Stimulated activated CD8-positive, alpha-beta memory T cell treated with anti-CD3 and anti-CD28 coated beads, Interleukin-12 subunit alpha, Interleukin-12 subunit beta, amount 100 ng/mL, for 24 hours (primary cell): Measurements from ENCODE around the gene CPT2.

Experiments
- DNase-seq: peaks from one replicate; pipeline ENCODE4 v3.0.0-alpha.2; 2020; ENCODE audit errors: extremely low read depth

Gene CPT2

DNA sequence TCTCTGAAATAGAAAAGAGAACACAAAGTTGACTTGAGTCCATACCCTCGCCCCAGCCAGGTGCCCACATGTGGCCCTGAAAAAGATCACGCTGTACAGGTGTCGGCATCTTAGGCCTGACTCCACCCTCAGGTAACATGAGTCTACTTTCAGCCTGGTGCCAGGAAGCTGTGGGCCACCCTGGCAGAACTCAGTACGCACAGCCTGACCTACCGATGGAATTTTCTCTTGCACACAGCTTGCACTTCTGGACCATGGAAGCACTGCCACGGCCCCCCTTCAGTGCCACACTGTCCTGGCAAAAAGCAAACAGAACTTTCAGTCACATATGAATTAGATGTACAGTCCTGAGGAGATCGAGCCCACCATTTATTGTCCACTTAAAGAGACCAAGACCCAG, 21.6 kb downstream of the CPT2 start:
- DNase-seq: no peak

DNA sequence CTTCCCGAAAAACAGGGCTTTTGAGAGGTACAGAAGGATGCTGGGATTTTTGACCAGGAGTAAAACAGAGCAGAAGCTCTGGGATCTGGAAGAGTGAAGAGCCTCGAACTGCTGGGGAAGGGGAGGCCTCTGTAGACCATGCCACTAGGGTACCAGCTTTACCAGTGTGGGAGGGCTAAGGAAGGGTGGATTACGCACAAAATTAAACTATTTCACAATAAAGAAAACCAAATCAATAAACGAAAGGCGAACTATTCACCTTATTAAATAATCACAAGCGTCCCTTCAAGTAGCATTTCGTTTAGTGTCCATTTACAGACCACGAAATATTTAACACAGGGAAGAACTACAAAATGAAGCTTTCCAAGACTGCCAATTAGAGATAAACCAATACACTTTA, 23.1 kb downstream of the CPT2 start:
- DNase-seq: no peak

DNA sequence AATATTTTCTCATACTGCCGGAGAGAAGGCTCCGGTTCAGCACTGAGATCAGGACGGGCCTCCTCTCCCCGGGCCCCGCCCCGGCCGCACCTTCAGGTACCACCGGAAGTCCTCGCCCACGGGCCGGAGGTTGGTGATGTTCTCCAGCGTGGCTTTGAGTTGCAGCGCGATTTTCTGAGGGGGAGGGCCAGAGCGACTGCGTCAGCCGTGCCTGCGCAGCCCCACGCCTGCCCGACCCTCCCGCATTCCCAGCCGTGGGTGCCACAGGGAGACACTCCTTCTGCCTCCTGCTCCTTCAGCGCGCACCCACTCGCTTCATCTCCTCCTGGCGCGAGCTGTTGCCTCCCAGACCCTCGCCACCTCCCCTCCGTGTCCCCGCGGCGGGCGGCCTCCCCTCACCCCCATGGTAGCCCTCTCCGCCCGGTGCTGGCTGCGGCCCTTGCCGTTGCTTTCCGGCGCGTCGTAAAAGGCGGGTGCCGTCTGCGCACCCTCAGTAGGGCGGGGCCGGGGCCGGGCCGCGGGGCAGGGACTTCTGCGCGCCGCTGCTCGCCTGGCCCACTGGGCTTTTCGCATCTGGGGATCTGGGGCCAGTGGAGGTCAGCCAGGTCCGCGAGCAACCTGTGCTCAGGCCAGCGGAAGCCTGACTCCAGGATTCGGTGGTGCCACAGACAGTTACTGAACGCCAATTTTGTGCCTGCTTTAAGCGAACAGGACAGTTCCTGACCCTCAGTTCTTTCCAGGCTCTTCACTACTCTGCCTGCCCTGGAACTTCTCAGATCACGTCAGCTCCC, 23.7 kb downstream of the CPT2 start, which contains the start of gene CZIB:
Gene CZIB, minus strand, starts transcription at position 464 of the 791 bp plus-strand sequence. Its CDS starts 59 bp downstream, at position 405.
- peak; percentile 94 for DNase-seq

DNA sequence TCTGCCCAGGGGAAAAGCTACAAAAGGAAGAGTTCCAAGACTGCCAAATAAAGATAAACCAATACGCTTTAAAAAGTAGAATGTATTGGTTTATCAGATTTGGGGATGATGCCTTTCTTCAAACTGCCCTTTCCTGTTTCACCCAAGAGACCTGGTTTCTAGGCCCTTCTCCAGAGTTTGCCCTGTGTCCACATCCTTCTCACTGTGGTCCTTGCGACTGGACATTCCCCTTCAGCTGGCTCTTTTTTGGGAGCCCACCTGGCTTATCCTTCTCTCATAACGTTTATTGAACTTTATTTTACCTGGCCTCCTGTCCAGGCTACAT, 24.3 kb downstream of the CPT2 start:
- no peak for DNase-seq

DNA sequence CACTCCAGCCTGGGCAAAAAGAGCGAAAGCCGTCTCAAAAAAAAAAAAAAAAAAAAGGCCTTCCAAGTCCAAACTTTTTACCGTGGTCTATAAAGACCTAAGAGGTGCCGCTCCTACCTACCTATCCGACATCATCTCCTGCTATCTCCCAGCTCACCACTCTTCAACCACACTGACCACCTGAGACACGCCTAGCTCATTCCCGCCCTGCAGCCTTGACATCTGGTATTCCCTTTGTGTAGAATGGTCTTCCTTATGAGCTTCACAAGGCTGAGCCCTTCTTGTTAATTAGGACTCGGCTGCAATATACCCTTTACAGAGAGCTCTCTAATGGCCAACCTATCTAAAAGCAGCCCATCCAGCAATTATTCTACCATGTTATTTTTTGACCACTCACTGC, 41.0 kb downstream of the CPT2 start:
- no peak for DNase-seq

DNA sequence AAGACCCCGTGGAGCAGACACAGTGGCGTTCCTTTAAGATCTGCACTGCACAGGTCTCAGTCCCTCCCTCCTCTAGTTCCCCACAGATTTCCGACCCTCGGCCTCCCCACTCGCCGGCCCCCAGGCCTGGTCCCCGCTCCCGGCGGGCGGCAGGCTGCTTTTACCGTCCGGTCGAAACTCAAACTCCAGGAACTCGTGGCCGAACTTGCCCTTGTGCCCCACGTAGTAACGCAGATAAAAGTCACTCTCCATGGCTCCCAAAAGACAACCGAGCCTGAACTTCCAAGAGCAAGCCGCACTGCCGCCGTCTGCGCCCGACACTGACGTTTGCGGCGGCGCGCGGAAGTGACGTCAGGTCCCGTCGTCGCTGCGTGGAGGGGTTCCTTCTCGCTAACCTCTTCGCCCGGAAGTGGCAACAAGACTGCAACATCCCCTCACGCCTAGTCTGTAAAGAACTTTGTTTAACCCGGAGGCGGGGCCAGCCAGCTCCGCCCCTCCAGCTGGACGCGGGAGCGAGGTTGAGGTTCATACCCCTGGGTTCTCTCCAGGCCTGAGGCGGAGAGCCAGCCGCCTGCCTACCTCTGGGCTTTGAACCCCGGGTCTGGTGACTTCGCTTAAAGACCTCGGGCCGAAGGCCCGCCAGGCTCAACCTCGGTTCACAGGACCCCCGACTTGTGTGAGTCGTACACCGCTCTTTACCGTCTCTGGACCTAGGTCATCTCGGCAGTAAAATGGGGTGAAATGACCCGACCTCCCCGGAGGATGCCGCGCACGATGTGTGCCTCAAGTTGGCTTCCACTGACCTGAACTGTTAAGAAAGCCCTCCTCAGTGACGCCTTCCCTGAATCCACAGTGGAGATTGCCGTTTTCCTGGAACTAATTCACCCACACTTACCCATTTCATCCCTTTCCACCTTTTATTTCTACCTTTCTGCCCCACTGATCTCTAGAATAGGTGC, 41.9 kb downstream of the CPT2 start, which contains the start of gene MAGOH:
Gene MAGOH, minus strand, starts transcription at position 322 of the 959 bp plus-strand sequence. Its CDS starts 70 bp downstream, at position 252.
- peak; percentile 88 for DNase-seq

DNA sequence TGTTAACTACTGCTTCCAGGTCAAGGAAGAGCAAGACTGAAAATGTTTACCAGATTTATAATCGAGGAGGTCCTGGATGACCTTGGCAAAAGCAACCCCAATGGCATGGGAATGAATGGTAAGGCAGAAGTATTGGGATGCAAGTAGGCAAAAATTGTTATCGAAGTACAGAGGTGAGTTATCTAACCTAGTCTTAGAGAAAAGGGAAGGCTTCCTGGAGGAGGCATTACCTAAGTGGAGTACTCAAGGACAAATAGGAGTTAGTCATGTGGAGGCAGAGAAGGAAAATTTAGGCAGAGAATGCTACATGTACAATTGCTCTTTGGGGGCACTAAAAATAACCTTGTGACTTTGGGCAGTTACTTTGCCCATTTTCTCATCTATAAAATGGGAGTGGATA, 45.2 kb downstream of the CPT2 start:
- no peak for DNase-seq

DNA sequence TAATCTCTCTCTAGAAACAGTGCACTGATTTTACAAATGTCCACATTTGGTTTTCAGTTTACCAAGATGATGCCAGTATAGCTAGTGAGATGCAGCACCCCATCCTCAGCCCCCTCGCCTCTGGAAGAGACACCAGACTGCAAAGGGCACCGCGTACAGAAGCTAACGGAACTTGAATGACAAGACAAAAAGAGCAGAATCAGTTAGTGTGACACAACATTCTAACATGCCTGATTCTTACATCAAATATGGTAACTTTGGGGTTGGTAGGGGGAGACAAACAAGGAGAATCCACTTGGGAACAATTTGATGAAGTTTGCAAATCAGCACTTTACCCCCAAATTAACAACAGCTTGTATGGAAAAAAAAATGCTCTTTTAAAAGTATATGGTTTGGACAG, 45.8 kb downstream of the CPT2 start:
- no peak for DNase-seq

DNA sequence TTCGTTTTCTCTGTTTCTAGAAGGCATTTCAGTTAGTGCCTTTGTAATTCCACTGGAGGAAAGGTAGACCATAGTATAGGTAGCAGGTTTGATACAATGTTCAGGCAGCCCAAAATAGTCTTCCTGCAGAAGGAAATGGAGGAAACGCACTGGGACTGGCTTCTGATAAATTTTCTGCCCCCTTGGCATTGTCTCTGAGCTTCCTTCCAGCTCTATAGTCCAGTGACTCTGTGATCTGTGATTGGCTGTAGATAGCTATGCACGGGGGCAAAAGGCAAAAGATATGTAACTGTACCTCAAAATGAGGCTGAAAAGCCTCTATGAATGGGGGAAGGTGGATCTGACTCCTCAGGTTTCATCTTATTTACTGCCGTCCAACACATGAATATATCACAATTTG, 47.5 kb downstream of the CPT2 start:
- DNase-seq: no peak

DNA sequence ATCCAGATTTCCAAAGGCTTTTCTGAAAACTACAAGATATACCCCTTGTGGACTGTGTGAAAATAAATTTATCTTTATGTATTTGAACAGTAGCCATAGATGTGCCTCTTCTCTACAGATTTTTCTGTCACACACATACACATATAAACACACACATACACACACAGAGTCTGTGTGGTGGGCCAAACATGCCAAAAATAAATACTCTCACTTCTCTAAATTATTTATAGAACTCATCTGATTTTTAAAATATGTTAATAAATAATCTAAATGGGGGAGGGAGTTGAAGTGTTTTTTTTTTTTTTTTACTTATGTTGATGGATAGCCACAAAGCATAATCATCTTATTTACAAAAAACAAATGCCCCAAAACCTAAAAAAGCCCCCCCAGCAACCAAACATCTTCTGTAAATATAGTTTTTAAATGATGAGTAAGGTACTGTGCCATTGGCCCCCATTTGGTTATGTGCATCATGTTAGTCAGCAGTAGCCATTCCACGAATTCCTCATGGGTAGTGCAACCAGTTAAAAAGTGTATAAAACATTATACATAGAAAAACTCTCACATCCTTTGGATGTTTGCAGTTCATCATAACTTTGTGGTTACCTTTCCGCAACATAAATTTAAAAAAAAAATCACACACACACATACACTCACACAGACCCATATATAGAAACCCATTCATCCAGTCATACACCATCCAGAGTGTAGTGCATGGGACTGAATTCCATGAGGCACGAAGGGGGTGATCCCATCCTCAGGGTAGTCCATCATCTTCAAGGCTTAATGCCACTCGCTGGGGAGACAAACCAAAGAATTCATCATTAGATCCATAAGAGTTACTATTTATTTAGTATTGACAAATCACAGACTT, 49.9 kb downstream of the CPT2 start:
- DNase-seq: no peak

DNA sequence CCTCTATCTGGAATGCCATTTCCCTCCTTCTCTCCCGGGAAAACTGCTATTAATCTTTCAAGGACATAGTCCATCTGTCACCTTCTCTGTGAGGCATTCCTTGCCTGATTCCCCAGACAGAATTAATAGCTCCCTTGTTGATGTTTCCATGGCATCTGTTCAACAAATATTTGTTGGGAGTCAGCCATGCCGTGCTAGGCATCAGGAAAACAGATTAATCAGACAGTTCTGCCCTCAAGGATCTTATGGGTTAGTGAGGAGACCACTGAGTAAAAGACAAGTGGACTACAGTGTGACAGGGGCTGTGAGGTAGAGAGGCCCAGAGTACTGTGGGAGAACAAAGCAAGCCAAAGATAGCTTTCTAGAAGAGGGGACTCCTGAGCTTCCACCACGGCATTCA, 53.1 kb downstream of the CPT2 start:
- no peak for DNase-seq

DNA sequence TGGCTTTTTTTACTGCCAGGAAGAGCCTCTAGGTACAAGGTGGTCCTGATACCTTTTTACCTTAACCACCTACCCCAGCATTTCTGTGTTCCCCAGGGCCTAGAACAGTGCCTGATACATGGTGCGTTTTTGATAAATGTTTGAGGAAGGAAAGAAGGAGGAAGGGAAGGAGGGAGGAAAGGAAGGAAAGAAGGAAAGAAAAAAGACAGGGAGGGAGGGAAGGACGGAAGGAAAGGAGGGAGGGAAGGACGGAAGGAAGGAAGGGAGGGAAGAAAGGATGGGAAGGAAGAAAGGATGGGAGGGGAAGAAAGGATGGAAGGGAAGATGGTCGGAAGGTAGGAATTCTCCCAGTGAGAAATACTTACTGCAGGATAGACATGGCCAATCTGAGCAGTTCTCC, 53.7 kb downstream of the CPT2 start:
- DNase-seq: no peak

DNA sequence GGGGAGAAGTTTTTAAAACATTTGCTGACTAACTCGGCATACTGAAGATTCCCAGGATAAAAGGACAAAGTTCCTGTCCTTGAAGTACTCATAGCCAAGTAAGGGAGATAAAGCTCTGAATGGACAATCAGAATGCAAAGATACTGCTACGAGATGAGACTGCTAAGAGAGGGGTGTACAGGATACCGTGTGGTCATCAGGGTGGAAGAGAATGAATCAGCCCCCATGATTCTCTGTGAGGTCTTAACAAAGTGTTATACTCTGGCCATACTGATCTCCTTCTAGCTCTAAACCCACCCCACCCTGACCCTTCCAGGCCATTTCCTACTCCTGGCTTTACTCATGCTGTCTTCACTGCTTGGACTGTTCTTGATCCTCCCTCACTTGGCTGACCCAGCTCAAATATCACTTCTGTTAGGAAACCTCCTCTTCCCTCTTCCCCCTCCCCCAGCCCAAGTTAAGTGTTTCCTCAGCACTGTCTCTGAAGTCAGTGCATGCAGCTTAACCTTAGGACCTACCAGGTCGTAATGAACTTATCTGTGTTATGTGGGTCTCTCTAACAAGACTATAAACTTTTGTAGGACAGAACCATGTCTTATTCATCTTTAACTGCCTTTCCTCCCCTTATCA, 57.5 kb downstream of the CPT2 start:
- no peak for DNase-seq

DNA sequence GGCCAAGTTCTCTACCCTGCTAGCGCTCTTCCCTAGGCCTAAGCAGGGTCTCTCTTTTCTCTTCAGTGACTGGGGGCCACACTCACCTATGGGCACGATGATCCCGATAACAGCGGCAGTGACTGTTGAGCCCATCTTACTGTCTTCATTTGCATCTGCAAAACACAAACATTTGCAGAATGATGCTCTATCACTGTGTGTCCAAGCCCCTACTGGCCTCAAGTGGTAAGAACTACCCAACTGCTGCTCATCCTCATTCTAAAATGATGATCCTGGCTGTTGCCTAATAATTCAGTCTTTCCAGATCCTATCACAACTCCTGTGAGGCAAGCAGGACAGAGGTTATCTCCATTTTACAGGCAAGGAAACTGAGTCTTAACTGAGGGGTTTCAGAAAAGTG, 58.4 kb downstream of the CPT2 start:
- DNase-seq: no peak

DNA sequence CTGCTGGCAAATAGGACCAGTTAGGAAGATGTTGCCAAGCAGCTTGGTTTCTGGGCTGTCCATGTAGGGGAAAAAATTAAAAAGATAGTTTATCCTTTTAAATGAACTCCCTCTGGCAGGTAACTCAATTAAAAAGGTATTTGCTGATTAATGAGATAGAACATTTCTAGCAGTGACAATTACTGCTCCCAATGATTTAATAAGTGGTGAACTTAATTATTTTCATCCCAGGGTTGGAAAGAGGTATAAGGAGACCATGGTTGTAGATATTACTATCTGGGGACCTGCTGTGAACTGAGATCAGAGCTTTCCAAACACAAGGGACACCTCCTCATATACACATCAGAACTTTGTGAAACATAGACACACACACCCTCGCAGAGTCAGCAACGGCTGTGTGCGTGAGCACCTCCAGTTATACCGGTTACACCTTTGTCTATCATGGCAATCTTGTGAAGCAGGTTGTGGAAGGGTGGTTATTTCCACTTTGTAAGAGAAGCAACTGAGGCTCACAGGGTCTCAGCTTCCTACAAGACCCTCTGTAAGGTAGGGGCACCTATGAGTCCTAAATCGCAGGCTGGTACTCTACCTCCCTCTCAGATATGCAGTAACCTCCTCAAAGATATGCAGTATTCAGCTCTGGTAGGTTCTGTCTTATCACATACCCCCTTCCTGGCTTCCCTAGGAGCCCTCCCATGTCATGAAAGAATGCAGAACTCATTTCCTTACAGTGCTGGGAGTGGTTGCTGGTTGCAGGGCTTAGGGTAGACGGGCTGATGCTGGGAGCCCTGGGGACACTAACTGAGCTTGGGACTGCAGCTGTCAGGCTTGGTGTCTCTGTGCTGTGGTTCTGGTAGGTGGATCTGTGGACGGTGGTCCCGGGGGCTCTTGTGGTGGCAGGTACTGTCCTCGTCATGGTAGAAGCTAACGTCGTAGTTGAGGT, 60.2 kb downstream of the CPT2 start:
- no peak for DNase-seq

DNA sequence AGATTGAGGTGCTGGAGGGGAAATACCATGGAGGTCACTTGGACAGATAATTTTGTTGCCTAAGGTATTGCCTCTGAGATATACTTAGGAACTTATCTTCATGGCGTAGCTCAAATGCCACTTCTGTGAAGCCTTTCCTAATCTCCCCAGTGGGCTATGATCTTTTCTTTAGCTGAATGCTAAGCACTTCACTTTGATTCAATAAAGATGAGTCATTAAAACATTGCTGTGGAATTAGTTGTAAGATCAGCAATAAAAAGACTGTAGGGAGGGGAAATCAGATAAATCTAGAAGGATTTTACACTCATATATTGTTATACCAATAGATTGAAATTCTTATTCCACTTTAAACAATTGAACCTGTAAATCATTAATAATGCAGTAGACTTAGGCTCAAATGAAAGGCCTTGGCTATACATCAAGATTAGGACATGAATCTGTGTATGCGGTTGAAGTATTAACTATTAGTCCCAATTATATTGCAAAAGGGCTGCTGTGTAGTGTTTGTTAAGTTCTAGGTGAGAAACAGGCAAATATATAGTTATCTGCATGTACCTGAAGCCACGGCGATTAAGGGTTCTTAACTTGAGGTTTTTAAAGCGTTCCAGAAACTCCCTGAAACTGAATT, 60.9 kb downstream of the CPT2 start:
- no peak for DNase-seq

DNA sequence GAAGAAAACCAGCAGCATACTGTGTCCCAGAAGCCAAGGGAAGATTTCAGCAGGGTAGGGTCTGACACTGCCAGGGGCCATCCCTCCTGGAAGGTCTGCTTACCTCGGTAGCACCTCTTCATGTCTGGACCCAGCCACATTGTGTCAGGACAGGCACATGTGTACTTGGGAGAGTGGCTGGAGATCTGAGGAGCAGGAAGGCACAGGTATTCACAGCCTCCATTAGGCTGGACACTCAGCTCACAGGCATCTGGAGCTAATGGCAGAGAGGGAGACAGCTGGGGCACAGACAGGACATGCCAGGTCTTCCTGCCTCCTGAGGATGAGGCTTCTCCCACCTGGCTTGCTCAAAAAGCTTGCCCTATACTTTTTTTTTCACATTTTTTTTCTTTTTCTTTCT, 61.6 kb downstream of the CPT2 start:
- no peak for DNase-seq

DNA sequence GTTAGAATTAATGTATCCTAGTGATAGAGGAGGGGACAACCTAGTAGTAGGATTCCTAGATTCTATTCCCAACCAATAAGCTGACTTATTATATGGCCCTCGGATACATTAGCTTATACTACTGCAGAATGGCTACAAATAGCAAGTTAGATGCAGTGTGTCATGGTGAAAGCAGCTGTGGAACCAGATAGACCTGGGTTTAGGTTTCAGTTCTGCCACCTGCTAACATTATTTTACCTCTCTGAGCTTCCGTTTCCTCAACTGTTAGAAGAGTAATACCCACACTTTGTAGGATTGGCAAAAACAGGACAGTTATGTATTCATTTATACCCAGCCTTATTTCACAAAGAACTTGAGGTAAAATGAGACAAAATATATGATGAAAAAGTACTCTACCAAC, 63.3 kb downstream of the CPT2 start:
- no peak for DNase-seq

DNA sequence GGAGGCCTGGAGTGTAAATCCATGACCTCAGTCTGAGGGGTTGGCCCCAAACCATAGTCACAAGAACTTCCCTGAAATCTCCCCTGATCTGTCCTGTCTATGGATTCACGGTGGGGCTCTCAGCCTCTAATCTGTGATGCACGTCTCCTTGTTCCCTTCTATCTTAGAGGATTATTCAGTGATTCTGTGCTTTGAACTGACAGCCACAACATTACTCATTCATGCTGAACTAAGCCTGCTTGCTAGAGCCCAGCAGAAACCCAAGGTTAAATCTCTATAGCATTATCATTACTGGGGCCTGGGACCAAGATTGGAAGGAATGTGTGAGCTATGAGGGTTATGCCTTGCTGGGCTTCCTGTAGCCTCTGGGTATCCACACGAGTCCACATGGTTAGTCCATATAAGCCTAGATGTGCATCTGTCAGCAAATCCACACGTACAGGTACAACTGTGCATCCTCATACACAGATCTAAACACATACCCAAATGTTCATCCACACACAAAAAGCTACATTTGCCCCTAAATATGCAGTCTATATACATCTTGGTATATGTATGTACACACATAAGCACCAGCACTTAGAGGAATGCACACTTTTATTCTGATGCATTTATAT, 64.1 kb downstream of the CPT2 start:
- DNase-seq: no peak
